Ishikawa (cell line): Measurements from ENCODE around the gene PACS1.

Source experiments
- CEBPB ChIP-seq: IDR thresholded peaks from 2 replicates; pipeline ENCODE4 v1.6.1; 2012
- CREB1 ChIP-seq: IDR thresholded peaks from 2 replicates; pipeline ENCODE4 v1.6.1; 2012; ENCODE audit warnings: low read depth
- EGR1 ChIP-seq: IDR thresholded peaks from 2 replicates; pipeline ENCODE4 v1.6.1; 2012
- EP300 ChIP-seq: IDR thresholded peaks from 2 replicates; pipeline ENCODE4 v1.6.1; 2012; ENCODE audit warnings: borderline replicate concordance
- FOXM1 ChIP-seq: IDR thresholded peaks from 2 replicates; pipeline ENCODE4 v1.6.1; 2012; ENCODE audit warnings: low read depth, borderline replicate concordance
- MAX ChIP-seq: IDR thresholded peaks from 2 replicates; pipeline ENCODE4 v1.6.1; 2012
- NFIC ChIP-seq: IDR thresholded peaks from 2 replicates; pipeline ENCODE4 v1.6.1; 2012
- RAD21 ChIP-seq: IDR thresholded peaks from 2 replicates; pipeline ENCODE4 v1.6.1; 2012; ENCODE audit warnings: low read depth
- REST ChIP-seq: IDR thresholded peaks from 2 replicates; pipeline ENCODE4 v1.6.1; 2012; ENCODE audit warnings: low read depth, mild to moderate bottlenecking
- TAF1 ChIP-seq: IDR thresholded peaks from 2 replicates; pipeline ENCODE4 v1.6.1; 2012; ENCODE audit warnings: low read depth, mild to moderate bottlenecking
- TCF12 ChIP-seq: IDR thresholded peaks from 2 replicates; pipeline ENCODE4 v1.6.1; 2012; ENCODE audit warnings: low read depth
- TEAD4 ChIP-seq: IDR thresholded peaks from 2 replicates; pipeline ENCODE4 v1.6.1; 2012
- YY1 ChIP-seq: IDR thresholded peaks from 2 replicates; pipeline ENCODE4 v1.6.1; 2012; ENCODE audit warnings: low read depth
- ZBTB7A ChIP-seq: IDR thresholded peaks from 2 replicates; pipeline ENCODE4 v1.6.1; 2012; ENCODE audit warnings: low read depth
- TF ChIP-seq, protein P1 (sequence below): IDR thresholded peaks from 2 replicates; pipeline ENCODE4 v1.6.1; 2012

The PACS1 gene

DNA sequence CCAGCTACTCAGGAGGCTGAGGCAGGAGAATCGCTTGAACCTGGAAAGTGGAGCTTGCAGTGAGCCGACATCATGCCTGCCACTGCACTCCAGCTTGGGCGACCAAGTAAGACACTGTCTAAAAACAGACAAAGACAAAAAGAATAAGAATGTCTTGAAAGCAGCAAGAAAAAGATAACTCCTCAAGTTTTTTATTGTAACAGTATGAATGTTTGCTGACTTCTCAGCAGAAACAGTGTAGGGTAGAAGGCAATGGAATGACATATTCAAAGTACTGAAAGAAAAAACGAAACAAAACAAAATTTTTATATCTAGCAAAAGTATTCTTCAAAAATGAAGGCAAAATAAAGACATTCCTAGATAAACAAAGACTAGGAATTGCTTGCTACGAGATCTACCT is 76.9 kb downstream of the PACS1 start:
- no peak for TF ChIP-seq FOXM1
- no peak for TF ChIP-seq YY1
- no peak for TF ChIP-seq MAX
- no peak for TF ChIP-seq TAF1
- TF ChIP-seq RAD21, result no peak
- no peak for TF ChIP-seq TEAD4
- TF ChIP-seq, protein P1, sequence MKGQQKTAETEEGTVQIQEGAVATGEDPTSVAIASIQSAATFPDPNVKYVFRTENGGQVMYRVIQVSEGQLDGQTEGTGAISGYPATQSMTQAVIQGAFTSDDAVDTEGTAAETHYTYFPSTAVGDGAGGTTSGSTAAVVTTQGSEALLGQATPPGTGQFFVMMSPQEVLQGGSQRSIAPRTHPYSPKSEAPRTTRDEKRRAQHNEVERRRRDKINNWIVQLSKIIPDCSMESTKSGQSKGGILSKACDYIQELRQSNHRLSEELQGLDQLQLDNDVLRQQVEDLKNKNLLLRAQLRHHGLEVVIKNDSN, result no peak
- TF ChIP-seq TCF12, result no peak
- no peak for TF ChIP-seq CREB1
- TF ChIP-seq EP300, result no peak
- TF ChIP-seq EGR1, result no peak
- TF ChIP-seq ZBTB7A, result no peak
- TF ChIP-seq CEBPB, result no peak
- no peak for TF ChIP-seq REST
- TF ChIP-seq NFIC, result no peak

- no peak for TF ChIP-seq FOXM1
- TF ChIP-seq RAD21, result no peak
- TF ChIP-seq TEAD4, result no peak
- no peak for TF ChIP-seq ZBTB7A
- no peak for TF ChIP-seq MAX
- TF ChIP-seq NFIC, result no peak
- TF ChIP-seq, protein P1, result no peak
- no peak for TF ChIP-seq CEBPB
- no peak for TF ChIP-seq TCF12
- TF ChIP-seq CREB1, result no peak
- TF ChIP-seq YY1, result no peak
- TF ChIP-seq REST, result no peak
- TF ChIP-seq EP300, result no peak
- TF ChIP-seq TAF1, result no peak
- TF ChIP-seq EGR1, result no peak
Measured at GRCh38 chr11:66150140-66150539, 80.1 kb downstream of the PACS1 start.

DNA sequence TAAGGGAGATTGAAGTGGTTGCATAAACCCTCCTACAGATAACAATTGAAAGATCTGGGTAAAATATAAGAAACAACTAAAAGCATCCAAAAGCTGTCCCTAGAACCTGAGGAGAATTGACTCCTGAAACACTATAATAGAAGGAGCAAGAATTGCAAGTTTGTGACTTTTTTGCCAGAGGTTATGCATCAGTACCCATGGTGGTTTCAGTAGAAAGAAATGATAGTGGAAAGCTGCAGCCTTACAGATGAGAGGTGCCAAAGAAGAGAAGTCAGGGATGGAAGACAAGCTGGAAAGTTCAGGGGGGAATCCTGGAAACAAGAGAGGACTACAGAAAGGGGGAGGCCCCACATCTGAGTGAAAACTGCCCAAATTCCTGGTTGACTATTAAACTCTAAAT is 80.7 kb downstream of the PACS1 start:
- TF ChIP-seq TEAD4 (no peak), NFIC (no peak), EGR1 (no peak), ZBTB7A (no peak)
- TF ChIP-seq, protein P1, result no peak

DNA sequence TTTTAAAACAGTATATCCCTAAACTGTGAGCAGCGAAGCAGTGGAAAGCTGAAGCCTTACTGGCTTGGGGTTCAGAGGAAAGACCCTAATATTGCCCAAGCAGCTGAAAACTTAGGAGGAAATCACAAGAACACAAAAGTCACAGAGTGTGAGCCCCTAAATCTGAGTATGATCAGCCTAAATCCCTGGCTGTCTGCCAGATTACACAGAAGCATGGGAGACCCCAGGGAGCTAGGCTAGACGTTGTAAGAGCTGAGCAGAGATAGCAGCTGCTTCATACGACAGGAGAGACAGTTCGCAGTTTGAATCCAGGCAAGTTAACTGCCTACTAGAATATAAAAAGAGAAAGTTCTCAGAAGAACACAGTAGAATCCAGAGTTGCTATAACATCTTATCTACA is 81.2 kb downstream of the PACS1 start:
- TF ChIP-seq FOXM1, result no peak

GRCh38 chr11:66154109-66154508 is 84.0 kb downstream of the PACS1 start:
- TF ChIP-seq FOXM1, result no peak
- TF ChIP-seq MAX, result no peak
- no peak for TF ChIP-seq RAD21
- TF ChIP-seq EGR1, result no peak
- TF ChIP-seq TCF12, result no peak
- TF ChIP-seq NFIC, result no peak
- TF ChIP-seq CEBPB, result no peak
- TF ChIP-seq TEAD4, result no peak
- no peak for TF ChIP-seq ZBTB7A
- TF ChIP-seq YY1, result no peak
- TF ChIP-seq EP300, result no peak
- no peak for TF ChIP-seq CREB1
- TF ChIP-seq, protein P1, result no peak
